Suprapubic skin (tissue), 4 donors: ENCODE data around the gene ACOT11.

Experiments
- EP300 ChIP-seq: sonication (generic); formaldehyde crosslinking; IDR thresholded peaks from one replicate; pipeline ENCODE4 v1.6.1; 2017; ENCODE audit warnings: antibody characterized with exemption
- POLR2A ChIP-seq, 2 donors: fragments of 450-650 bp; IDR thresholded peaks; one replicate each; pipeline ENCODE4 v1.6.1; 2017; ENCODE audit warnings: antibody characterized with exemption in 2 of 2, mild to moderate bottlenecking in 2 of 2, moderate library complexity in 2 of 2
- POLR2AphosphoS5 ChIP-seq, 3 donors: sonication (generic); formaldehyde crosslinking; IDR thresholded peaks; one replicate each; pipeline ENCODE4 v1.6.1; 2017; ENCODE audit warnings: antibody characterized with exemption in 3 of 3
- TF ChIP-seq, protein P1 (sequence below), 2 donors: fragments of 200-600 bp in 1 of 2; fragments of 450-650 bp in 1 of 2; sonication (generic) in 1 of 2; IDR thresholded peaks; one replicate each; pipeline ENCODE4 v1.5.1; 2016 to 2019; ENCODE audit warnings: antibody characterized with exemption in 2 of 2, mild to moderate bottlenecking in 1 of 2, moderate library complexity in 1 of 2

- TF ChIP-seq, protein P1, sequence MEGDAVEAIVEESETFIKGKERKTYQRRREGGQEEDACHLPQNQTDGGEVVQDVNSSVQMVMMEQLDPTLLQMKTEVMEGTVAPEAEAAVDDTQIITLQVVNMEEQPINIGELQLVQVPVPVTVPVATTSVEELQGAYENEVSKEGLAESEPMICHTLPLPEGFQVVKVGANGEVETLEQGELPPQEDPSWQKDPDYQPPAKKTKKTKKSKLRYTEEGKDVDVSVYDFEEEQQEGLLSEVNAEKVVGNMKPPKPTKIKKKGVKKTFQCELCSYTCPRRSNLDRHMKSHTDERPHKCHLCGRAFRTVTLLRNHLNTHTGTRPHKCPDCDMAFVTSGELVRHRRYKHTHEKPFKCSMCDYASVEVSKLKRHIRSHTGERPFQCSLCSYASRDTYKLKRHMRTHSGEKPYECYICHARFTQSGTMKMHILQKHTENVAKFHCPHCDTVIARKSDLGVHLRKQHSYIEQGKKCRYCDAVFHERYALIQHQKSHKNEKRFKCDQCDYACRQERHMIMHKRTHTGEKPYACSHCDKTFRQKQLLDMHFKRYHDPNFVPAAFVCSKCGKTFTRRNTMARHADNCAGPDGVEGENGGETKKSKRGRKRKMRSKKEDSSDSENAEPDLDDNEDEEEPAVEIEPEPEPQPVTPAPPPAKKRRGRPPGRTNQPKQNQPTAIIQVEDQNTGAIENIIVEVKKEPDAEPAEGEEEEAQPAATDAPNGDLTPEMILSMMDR (IDR thresholded peaks at IDR 0.05) = peak in 1 of 2 donors; percentile 7
- TF ChIP-seq POLR2A (IDR thresholded peaks at IDR 0.05) (no peak), EP300 (no peak), POLR2AphosphoS5 (IDR thresholded peaks at IDR 0.05) (no peak)
These were observed 28.3 kb upstream of the ACOT11 start for GRCh38 chr1:54519709-54520108.
